Measurements from ENCODE around the gene NEK3.

DNA sequence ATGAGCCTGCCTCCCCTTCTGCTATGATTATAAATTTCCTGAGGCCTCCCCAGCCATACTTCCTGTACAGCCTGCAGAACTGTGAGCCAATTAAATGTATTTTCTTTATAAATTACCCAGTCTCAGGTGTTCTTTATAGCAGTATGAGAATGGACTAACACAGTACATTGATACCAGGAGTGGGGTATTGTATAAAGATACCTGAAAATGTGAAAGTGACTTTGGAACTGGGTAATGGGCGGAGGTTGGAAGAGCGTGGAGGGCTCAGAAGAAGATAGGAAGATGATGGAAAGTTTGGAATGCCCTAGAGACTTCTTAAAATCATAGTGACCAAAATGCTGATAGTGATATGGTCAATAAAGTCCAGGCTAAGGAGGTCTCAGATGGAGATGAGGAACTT lies 63.3 kb downstream of the NEK3 start:
- TF ChIP-seq, protein P1, sequence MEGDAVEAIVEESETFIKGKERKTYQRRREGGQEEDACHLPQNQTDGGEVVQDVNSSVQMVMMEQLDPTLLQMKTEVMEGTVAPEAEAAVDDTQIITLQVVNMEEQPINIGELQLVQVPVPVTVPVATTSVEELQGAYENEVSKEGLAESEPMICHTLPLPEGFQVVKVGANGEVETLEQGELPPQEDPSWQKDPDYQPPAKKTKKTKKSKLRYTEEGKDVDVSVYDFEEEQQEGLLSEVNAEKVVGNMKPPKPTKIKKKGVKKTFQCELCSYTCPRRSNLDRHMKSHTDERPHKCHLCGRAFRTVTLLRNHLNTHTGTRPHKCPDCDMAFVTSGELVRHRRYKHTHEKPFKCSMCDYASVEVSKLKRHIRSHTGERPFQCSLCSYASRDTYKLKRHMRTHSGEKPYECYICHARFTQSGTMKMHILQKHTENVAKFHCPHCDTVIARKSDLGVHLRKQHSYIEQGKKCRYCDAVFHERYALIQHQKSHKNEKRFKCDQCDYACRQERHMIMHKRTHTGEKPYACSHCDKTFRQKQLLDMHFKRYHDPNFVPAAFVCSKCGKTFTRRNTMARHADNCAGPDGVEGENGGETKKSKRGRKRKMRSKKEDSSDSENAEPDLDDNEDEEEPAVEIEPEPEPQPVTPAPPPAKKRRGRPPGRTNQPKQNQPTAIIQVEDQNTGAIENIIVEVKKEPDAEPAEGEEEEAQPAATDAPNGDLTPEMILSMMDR (IDR thresholded peaks at IDR 0.05): no peak
- TF ChIP-seq POLR2A (IDR thresholded peaks at IDR 0.05) (no peak), EP300 (IDR thresholded peaks at IDR 0.05) (no peak), POLR2AphosphoS5 (IDR thresholded peaks at IDR 0.05) (no peak)

Measured in stomach (tissue), 4 donors.